Subcutaneous abdominal adipose tissue (tissue), 5 donors: ENCODE results near the gene PAN3.

Experiments
- H3K27ac ChIP-seq: one replicate; pipeline ENCODE4 v1.7.0; 2013; ENCODE audit warnings: low read depth, mild to moderate bottlenecking, inconsistent platforms, low read length, moderate library complexity
- H3K27me3 ChIP-seq, 5 donors: one replicate each; pipeline ENCODE4 v1.7.0; 2013; ENCODE audit warnings: low read length in 5 of 5, inconsistent platforms in 1 of 5; ENCODE audit not compliant: control insufficient read depth in 5 of 5, insufficient read depth in 4 of 5
- H3K36me3 ChIP-seq, 5 donors: one replicate each; pipeline ENCODE4 v1.7.0; 2013; ENCODE audit warnings: low read length in 5 of 5; ENCODE audit not compliant: control insufficient read depth in 5 of 5, insufficient read depth in 5 of 5
- H3K4me1 ChIP-seq, 5 donors: one replicate each; pipeline ENCODE4 v1.7.0; 2013; ENCODE audit warnings: low read length in 5 of 5, mild to moderate bottlenecking in 3 of 5, moderate library complexity in 1 of 5; ENCODE audit not compliant: control insufficient read depth in 5 of 5, insufficient read depth in 5 of 5
- H3K4me3 ChIP-seq, 5 donors: one replicate each; pipeline ENCODE4 v1.7.0; 2013; ENCODE audit warnings: low read length in 5 of 5, low read depth in 1 of 5
- H3K9ac ChIP-seq, 5 donors: one replicate each; pipeline ENCODE4 v1.7.0; 2013; ENCODE audit warnings: low read length in 5 of 5, mild to moderate bottlenecking in 4 of 5, moderate library complexity in 3 of 5
- H3K9me3 ChIP-seq, 5 donors: one replicate each; pipeline ENCODE4 v1.7.0; 2013; ENCODE audit warnings: low read length in 5 of 5; ENCODE audit not compliant: control insufficient read depth in 5 of 5
- donor health status: healthy.
- donor health status: healthy.
- donor health status: healthy.
- donor health status: healthy.
- donor health status: healthy.

PAN3 gene

DNA sequence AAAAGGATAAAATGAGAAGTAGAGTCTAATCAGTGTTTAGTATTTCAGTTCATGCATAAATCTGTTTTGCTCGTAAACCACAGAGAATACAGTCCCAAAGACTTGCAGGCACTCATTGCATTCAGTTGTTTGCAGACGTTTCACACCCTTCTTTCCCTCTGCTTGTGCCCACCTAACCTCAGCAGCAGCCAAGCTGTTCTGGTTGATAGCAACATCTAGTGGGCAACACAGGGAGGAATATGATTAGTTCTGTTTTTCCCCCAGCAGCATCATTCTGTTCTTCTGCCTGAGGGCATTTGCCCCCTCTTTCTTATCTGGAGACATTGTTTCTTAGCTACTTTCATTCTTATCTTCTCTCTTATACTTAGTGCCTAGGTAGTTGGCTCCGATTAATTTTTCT lies 135.6 kb downstream of the PAN3 start:
- Histone ChIP-seq H3K27ac (no peak overlapping the region), H3K36me3 (peaks cover 23 to 44% (median 27%) of the 10 kb centered on the region in 5 donors), H3K4me3 (no peak overlapping the region), H3K9me3 (no peaks in the 10 kb centered on the region), H3K27me3 (no peaks in the 10 kb centered on the region), H3K4me1 (no peaks in the 10 kb centered on the region), H3K9ac (no peak overlapping the region)

DNA sequence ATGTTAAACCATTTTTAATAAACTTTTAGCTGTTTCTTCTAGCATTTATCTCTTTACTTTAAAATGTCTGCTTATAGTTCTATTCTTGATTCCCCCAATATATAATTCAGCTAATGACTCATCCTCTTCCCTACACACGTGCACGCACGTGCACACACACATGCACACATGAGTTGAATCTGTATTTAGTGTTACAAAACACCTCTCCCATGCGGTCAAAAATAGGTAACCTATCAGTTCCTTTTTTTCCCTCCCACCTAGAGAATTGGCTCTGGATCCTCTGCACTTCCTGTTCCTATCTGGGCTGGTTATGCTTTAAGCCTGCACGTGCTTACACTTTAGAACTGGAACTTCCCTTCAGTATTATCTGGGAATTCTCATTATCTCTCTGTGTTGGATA lies 144.1 kb downstream of the PAN3 start:
- Histone ChIP-seq H3K9me3 (no peaks in the 10 kb centered on the region), H3K27me3 (no peaks in the 10 kb centered on the region), H3K27ac (no peak overlapping the region), H3K4me1 (no peaks in the 10 kb centered on the region), H3K9ac (no peak overlapping the region), H3K36me3 (peaks cover 39 to 60% (median 44%) of the 10 kb centered on the region in 5 donors), H3K4me3 (no peak overlapping the region)

GRCh38 chr13:28283600-28283999 lies 145.3 kb downstream of the PAN3 start:
- H3K9me3 ChIP-seq = no peaks in the 10 kb centered on the region
- peaks cover 42 to 61% (median 45%) of the 10 kb centered on the region in 5 donors for H3K36me3 ChIP-seq

DNA sequence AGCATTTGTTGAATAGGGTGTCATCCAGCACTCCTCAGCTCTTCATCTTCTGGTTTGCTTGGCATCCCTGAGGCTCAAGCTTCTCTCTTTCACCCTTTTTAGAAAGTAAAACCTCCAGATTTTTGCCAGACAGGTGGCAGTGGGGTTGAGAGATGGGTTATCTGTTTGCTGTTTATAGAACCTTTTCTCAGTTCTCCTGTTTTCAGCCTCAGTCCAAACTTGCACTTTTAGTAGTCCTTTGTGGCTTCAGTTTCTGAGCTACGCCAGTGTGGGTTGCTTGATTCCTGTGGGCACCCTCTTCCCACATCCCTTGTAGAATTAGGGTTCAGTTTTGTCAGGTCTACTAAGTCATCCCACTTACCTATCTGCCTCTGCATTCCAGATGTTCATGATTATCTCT lies 147.9 kb downstream of the PAN3 start:
- no peak overlapping the region for H3K27ac ChIP-seq
- H3K36me3 ChIP-seq = peaks cover 33 to 49% (median 45%) of the 10 kb centered on the region in 5 donors
- H3K4me1 ChIP-seq = no peaks in the 10 kb centered on the region
- no peaks in the 10 kb centered on the region for H3K9me3 ChIP-seq
- H3K9ac ChIP-seq = no peak overlapping the region
- H3K27me3 ChIP-seq = no peaks in the 10 kb centered on the region
- no peak overlapping the region for H3K4me3 ChIP-seq

More at GRCh38 chr13:28283600-28283999, 145.3 kb downstream of the PAN3 start:
- Histone ChIP-seq H3K27me3 (no peaks in the 10 kb centered on the region), H3K4me3 (no peak overlapping the region), H3K4me1 (no peaks in the 10 kb centered on the region), H3K9ac (no peak overlapping the region), H3K27ac (no peak overlapping the region)

DNA sequence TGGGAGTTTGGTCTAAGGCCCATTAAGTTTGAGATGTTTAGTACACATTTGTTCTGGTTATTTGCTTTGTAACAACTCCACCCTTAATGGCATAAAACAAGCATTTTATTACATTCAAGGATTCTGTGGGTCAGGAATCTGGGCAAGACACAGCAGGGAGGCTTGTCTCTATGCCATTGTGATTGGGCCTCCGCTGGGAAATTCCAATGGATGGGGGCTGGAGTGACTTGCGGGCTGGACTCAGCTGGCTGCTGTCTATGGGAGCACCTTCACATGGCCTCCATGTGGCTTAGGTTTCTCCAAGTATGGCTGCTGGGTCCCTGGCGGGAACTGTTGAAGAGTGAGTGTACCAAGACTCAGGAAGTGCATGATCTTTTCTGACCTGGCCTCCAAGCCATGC lies 159.0 kb downstream of the PAN3 start:
- Histone ChIP-seq H3K36me3 (peaks cover 16 to 27% (median 24%) of the 10 kb centered on the region in 5 donors), H3K4me3 (no peak overlapping the region), H3K9me3 (no peaks in the 10 kb centered on the region), H3K27me3 (no peaks in the 10 kb centered on the region), H3K27ac (no peak overlapping the region), H3K9ac (no peak overlapping the region), H3K4me1 (no peaks in the 10 kb centered on the region)

GRCh38 chr13:28299916-28300315 lies 161.6 kb downstream of the PAN3 start:
- peak overlapping the region in 1 of 5 donors; percentile 35 for H3K9ac ChIP-seq
- no peak overlapping the region for H3K4me3 ChIP-seq
- H3K4me1 ChIP-seq = no peaks in the 10 kb centered on the region
- no peaks in the 10 kb centered on the region for H3K27me3 ChIP-seq
- H3K9me3 ChIP-seq = no peaks in the 10 kb centered on the region
- no peak overlapping the region for H3K27ac ChIP-seq
- H3K36me3 ChIP-seq = peaks cover 2 to 8% (median 7%) of the 10 kb centered on the region in 5 donors

DNA sequence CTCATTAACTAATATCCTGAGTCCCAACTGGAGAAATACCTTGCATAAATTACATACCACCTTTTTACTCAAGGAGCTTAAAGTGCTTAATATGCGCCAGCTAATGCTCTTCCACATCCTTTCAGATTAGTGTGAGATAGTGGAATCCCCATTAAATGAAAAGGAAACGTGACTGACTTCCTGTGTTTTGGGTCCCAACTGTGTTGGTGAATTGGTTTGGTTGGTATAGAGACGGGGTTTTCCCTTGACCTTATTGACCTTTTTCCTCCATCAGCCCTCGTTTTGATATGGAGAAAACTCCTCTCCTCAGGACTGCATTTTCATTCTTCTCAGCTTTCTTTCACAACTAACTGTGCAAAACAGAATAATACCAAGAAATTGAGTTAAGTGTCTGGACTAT lies 163.5 kb downstream of the PAN3 start:
- Histone ChIP-seq H3K9me3 (no peaks in the 10 kb centered on the region), H3K27ac (no peak overlapping the region), H3K27me3 (no peaks in the 10 kb centered on the region), H3K4me3 (no peak overlapping the region), H3K36me3 (peaks cover 0 to 23% (median 4%) of the 10 kb centered on the region in 5 donors), H3K4me1 (no peaks in the 10 kb centered on the region), H3K9ac (no peak overlapping the region)

- Histone ChIP-seq H3K36me3 (peaks cover 0 to 40% (median 14%) of the 10 kb centered on the region in 5 donors), H3K9me3 (no peaks in the 10 kb centered on the region), H3K9ac (no peak overlapping the region), H3K4me1 (no peaks in the 10 kb centered on the region), H3K27ac (no peak overlapping the region), H3K27me3 (peaks cover 0 to 5% (median 0%) of the 10 kb centered on the region in 5 donors), H3K4me3 (no peak overlapping the region)
Observed at GRCh38 chr13:28306325-28306724, 168.0 kb downstream of the PAN3 start.

DNA sequence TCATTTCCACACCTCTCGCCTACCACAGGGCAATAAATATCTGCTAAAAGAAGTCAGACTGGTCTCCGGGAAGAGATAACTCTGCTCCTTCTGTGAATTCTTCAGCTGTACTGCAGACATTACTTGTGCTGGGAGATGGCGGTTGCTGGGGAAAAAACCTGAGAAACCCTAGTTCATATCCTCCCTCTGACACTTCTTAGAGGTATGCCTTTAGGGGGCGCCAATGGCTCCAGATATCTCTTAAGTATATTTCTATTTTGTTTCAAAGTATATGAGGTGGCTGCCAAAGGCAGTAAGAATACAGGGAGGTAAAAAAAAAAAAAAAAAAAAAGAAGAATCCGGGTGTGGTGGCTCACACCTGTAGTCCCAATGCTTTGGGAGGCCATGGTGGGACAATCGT lies 175.2 kb downstream of the PAN3 start:
- Histone ChIP-seq H3K27me3 (no peaks in the 10 kb centered on the region), H3K36me3 (peaks cover 0 to 21% (median 0%) of the 10 kb centered on the region in 5 donors), H3K9ac (no peak overlapping the region), H3K4me1 (peaks cover 0 to 9% (median 3%) of the 10 kb centered on the region in 5 donors), H3K4me3 (no peak overlapping the region), H3K27ac (no peak overlapping the region), H3K9me3 (no peaks in the 10 kb centered on the region)

DNA sequence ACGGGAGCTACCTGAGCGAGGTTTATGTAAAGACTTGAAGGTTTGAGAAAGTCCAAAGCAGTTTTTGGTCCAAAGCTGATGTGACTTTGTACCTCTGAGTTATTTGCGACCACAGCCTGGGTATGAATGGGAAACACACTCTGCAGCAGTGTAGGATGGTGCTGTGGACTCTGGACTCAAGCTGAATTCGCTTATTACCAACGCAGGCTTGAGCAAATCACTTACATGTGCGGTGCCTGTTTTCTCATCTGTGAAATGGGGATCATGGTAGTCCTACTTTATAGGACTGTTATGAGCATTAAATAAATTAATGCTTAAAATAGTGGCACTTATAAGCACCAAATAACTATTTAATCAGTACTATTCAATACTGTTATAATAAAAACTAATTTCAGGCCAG lies 176.5 kb downstream of the PAN3 start:
- Histone ChIP-seq H3K9ac (no peak overlapping the region), H3K27ac (no peak overlapping the region), H3K36me3 (peaks cover 0 to 14% (median 0%) of the 10 kb centered on the region in 5 donors), H3K9me3 (no peaks in the 10 kb centered on the region), H3K27me3 (no peaks in the 10 kb centered on the region), H3K4me3 (no peak overlapping the region), H3K4me1 (peaks cover 0 to 9% (median 3%) of the 10 kb centered on the region in 5 donors)

GRCh38 chr13:28316129-28316528 lies 177.8 kb downstream of the PAN3 start:
- H3K9me3 ChIP-seq = no peaks in the 10 kb centered on the region
- H3K9ac ChIP-seq = no peak overlapping the region
- peaks cover 0 to 11% (median 3%) of the 10 kb centered on the region in 5 donors for H3K4me1 ChIP-seq
- H3K4me3 ChIP-seq = no peak overlapping the region
- H3K27ac ChIP-seq = no peak overlapping the region
- H3K27me3 ChIP-seq = no peaks in the 10 kb centered on the region
- H3K36me3 ChIP-seq = peaks cover 0 to 12% (median 0%) of the 10 kb centered on the region in 5 donors
